Fibroblast of lung (primary cell): Measurements from ENCODE around the gene UNKL.

ENCODE experiments used
- EZH2 ChIP-seq: IDR thresholded peaks from 2 replicates; pipeline ENCODE4 v1.5.1; 2012; ENCODE audit warnings: low read length, control low read depth, mild to moderate bottlenecking; ENCODE audit errors: missing control alignments
- TF ChIP-seq, protein P1 (sequence below), 2 donors: IDR thresholded peaks in 1 of 2; conservative IDR thresholded peaks in 1 of 2; 1 replicate in 1 of 2; 2 replicates in 1 of 2; pipeline ENCODE4 v1.5.1; 2011 to 2012; ENCODE audit warnings: low read length in 2 of 2, control low read depth in 1 of 2, inconsistent platforms in 1 of 2, low read depth in 1 of 2, mild to moderate bottlenecking in 1 of 2

DNA sequence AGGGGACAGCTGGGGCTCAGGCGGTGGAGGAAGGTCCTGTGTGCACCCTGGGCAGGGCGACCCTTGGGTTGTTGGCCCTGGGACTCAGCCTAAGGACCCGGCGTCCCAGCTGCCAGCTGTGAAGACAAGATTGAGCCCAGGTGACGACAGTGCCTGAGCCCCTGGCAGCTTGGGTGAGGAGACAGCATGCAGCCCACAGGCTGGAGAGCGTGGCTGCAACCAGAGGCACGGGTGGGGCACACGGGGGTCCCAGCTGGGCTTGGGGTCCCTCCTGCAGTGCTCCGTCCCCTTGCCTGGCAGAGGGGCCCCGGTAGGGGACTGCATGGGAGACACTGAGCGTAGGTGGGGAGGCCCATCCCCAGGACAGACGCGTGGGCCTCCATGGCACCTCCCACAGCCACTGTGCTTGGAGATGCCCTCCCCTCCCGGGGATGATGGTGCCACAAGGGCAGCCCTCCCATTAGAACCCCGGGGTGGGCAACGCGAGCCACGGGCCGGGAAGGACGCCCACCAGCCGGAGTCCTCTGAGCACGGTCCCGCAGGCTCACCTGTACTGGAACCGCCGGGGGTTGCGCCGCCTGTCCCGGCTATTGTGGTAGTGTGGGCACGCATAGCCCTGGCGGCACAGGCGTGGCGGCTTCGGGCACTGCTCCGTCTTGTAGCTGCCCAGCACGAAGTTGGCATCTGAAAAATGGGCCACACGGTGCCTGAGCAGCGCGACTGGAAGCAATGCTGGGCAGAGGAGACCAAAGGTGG lies 15.5 kb downstream of the UNKL start:
- TF ChIP-seq, protein P1, sequence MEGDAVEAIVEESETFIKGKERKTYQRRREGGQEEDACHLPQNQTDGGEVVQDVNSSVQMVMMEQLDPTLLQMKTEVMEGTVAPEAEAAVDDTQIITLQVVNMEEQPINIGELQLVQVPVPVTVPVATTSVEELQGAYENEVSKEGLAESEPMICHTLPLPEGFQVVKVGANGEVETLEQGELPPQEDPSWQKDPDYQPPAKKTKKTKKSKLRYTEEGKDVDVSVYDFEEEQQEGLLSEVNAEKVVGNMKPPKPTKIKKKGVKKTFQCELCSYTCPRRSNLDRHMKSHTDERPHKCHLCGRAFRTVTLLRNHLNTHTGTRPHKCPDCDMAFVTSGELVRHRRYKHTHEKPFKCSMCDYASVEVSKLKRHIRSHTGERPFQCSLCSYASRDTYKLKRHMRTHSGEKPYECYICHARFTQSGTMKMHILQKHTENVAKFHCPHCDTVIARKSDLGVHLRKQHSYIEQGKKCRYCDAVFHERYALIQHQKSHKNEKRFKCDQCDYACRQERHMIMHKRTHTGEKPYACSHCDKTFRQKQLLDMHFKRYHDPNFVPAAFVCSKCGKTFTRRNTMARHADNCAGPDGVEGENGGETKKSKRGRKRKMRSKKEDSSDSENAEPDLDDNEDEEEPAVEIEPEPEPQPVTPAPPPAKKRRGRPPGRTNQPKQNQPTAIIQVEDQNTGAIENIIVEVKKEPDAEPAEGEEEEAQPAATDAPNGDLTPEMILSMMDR (conservative IDR thresholded peaks at IDR 0.05 in 1 of 2, IDR thresholded peaks at IDR 0.05 in 1 of 2; ENCODE audit: low read depth in 1 of 2, low read length in 2 of 2) = no peak
- no peak for TF ChIP-seq EZH2
